Peyer's patch (tissue), 4 donors: ENCODE results near the gene OR2G2.

Experiments
- CTCF ChIP-seq, 6 experiments: fragments of 450-650 bp in 4 of 6; fragments of 200-600 bp in 2 of 6; sonication (generic) in 1 of 6; IDR thresholded peaks; one replicate each; pipeline ENCODE4 v1.5.1; 2017 to 2019; ENCODE audit warnings: antibody characterized with exemption in 6 of 6, mild to moderate bottlenecking in 3 of 6, moderate library complexity in 1 of 6
- POLR2A ChIP-seq, 2 donors: fragments of 450-650 bp; IDR thresholded peaks; one replicate each; pipeline ENCODE4 v1.5.1; 2017; ENCODE audit warnings: antibody characterized with exemption in 2 of 2, mild to moderate bottlenecking in 2 of 2, moderate library complexity in 2 of 2

- TF ChIP-seq CTCF (IDR thresholded peaks at IDR 0.05) (no peak), POLR2A (IDR thresholded peaks at IDR 0.05) (no peak)
Measured at GRCh38 chr1:247542811-247543210, 45.3 kb upstream of the OR2G2 start.
